A673 (cell line): ENCODE data around the gene UNC5A. TPM values are rescaled to one million over a fixed set of nuclear protein-coding genes. Genes with fewer than 3 reads are reported as not detected.

Experiments used
- BruUV-seq: library from RNA; stranded (reverse); fragments of 400-500 nt; replicated peaks from 2 replicates; lab custom pipeline; 2021; lab: Mats Ljungman, UMichigan
- CTCF ChIA-PET: fragments of 300-600 bp; sonication (Branson Sonifier 250); formaldehyde crosslinking; loops from one replicate; lab custom pipeline; 2022; ENCODE audit warnings: antibody characterized with exemption; lab: Charles Lee
- POLR2A ChIA-PET: fragments of 300-600 bp; sonication (Branson Sonifier 250); formaldehyde crosslinking; loops from one replicate; lab custom pipeline; 2022; ENCODE audit warnings: antibody characterized with exemption; ENCODE audit not compliant: low non-redundant PET; lab: Charles Lee
- DNase-seq: peaks from one replicate; pipeline ENCODE4 v3.0.0-alpha.2; 2015; ENCODE audit warnings: low spot score
- H3K27ac ChIP-seq: fragments of 200-600 bp; sonication (generic); 2 replicates; pipeline ENCODE4 v1.5.1; 2016; ENCODE audit warnings: mixed run types, low read depth, mild to moderate bottlenecking, mixed read lengths, antibody characterized with exemption, low read length; ENCODE audit not compliant: poor library complexity, severe bottlenecking
- H3K27me3 ChIP-seq: fragments of 200-600 bp; sonication (generic); replicated peaks from 2 replicates; pipeline ENCODE4 v1.6.1; 2017; ENCODE audit warnings: mixed run types, low read depth, mild to moderate bottlenecking, mixed read lengths, antibody characterized with exemption, low read length; ENCODE audit not compliant: insufficient read depth, poor library complexity
- H3K36me3 ChIP-seq: fragments of 200-600 bp; sonication (generic); 2 replicates; pipeline ENCODE4 v1.6.1; 2016; ENCODE audit warnings: mixed run types, mild to moderate bottlenecking, mixed read lengths, antibody characterized with exemption, low read length; ENCODE audit not compliant: insufficient read depth, poor library complexity, severe bottlenecking
- H3K4me1 ChIP-seq: fragments of 200-600 bp; sonication (generic); 2 replicates; pipeline ENCODE4 v1.6.1; 2017; ENCODE audit warnings: mixed run types, mild to moderate bottlenecking, mixed read lengths, antibody characterized with exemption, low read length; ENCODE audit not compliant: insufficient read depth, poor library complexity, severe bottlenecking
- H3K4me3 ChIP-seq: fragments of 200-600 bp; sonication (generic); 2 replicates; pipeline ENCODE4 v1.5.1; 2016; ENCODE audit warnings: low read depth, mixed run types, mild to moderate bottlenecking, mixed read lengths, low read length; ENCODE audit not compliant: poor library complexity, severe bottlenecking
- H3K9me3 ChIP-seq: fragments of 200-600 bp; sonication (generic); 2 replicates; pipeline ENCODE4 v1.6.1; 2016; ENCODE audit warnings: mixed run types, low read depth, mild to moderate bottlenecking, mixed read lengths, antibody characterized with exemption, low read length; ENCODE audit not compliant: poor library complexity, severe bottlenecking
- EZH2 ChIP-seq: fragments of 200-600 bp; sonication (generic); IDR thresholded peaks from 2 replicates; pipeline ENCODE4 v1.6.1; 2017; ENCODE audit warnings: borderline replicate concordance, low read depth, mild to moderate bottlenecking, mixed read lengths, antibody characterized with exemption, low read length; ENCODE audit not compliant: poor library complexity, severe bottlenecking
- intact Hi-C: fragments of 100-400 bp; cut with micrococcal nuclease; formaldehyde crosslinking; loops from one replicate; pipeline ENCODE4 v1.10.0; 2022; ENCODE audit not compliant: unreplicated experiment
- total RNA-seq: library from RNA; stranded (reverse); gene quantifications from 2 replicates; pipeline ENCODE4 v1.2.3, GENCODE V29; 2021
- TF ChIP-seq, protein P1 (sequence below): fragments of 300-800, 200-600 bp; sonication (generic); conservative IDR thresholded peaks from 2 replicates; pipeline ENCODE4 v1.5.1; 2017; ENCODE audit warnings: low read depth, mild to moderate bottlenecking, antibody characterized with exemption, low read length, moderate library complexity, mixed read lengths

Gene UNC5A
- total RNA-seq, 1 experiment from 2014 or later = 7.5 TPM

DNA sequence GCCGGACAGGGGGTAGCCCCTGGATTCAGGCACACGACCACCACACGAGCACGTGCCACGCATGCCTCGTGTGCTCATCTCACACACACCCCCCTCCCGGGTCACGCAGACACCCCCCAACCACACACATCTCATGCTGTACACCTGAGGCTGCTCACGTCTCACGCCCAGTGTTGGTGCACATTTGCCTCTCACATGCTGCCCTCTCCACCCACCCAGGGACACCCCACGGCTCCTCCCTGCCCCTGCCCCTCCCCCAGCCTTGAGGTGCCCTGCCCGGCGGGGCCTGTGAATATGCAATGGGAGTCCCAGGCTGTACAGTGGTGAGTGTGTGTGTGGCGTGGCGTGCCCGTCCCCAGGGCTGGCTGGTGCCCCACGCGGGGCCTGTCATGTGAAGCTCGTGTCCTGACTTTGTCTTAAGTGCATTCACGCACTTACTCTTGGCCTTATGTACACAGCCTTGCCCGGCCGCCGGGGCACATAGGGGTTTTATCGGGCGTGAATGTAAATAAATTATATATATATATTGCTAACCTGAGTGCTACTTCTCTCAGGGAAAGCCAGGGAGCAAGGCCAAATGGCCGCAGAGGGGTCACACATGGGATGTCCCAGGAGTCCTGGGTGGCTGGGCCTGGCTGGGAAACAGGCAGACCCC, 70.1 kb downstream of the UNC5A start:
- intact Hi-C loops = no loop called here
- CTCF ChIA-PET = interaction anchor here (1.3 kb wide), 1 partner anchor 220 kb away, joined by 4 read pairs; no protein-coding TSS in a partner anchor
- no TSS peak for BruUV-seq
- DNase-seq = no peak
- Histone ChIP-seq H3K27me3 (no peaks in the 10 kb centered on the region), H3K4me3 (no peak overlapping the region), H3K9me3 (no peaks in the 10 kb centered on the region), H3K27ac (no peak overlapping the region), H3K36me3 (no peaks in the 10 kb centered on the region), H3K4me1 (no peaks in the 10 kb centered on the region)
- TF ChIP-seq, protein P1, sequence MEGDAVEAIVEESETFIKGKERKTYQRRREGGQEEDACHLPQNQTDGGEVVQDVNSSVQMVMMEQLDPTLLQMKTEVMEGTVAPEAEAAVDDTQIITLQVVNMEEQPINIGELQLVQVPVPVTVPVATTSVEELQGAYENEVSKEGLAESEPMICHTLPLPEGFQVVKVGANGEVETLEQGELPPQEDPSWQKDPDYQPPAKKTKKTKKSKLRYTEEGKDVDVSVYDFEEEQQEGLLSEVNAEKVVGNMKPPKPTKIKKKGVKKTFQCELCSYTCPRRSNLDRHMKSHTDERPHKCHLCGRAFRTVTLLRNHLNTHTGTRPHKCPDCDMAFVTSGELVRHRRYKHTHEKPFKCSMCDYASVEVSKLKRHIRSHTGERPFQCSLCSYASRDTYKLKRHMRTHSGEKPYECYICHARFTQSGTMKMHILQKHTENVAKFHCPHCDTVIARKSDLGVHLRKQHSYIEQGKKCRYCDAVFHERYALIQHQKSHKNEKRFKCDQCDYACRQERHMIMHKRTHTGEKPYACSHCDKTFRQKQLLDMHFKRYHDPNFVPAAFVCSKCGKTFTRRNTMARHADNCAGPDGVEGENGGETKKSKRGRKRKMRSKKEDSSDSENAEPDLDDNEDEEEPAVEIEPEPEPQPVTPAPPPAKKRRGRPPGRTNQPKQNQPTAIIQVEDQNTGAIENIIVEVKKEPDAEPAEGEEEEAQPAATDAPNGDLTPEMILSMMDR = no peak
- POLR2A ChIA-PET = no interaction called here

DNA sequence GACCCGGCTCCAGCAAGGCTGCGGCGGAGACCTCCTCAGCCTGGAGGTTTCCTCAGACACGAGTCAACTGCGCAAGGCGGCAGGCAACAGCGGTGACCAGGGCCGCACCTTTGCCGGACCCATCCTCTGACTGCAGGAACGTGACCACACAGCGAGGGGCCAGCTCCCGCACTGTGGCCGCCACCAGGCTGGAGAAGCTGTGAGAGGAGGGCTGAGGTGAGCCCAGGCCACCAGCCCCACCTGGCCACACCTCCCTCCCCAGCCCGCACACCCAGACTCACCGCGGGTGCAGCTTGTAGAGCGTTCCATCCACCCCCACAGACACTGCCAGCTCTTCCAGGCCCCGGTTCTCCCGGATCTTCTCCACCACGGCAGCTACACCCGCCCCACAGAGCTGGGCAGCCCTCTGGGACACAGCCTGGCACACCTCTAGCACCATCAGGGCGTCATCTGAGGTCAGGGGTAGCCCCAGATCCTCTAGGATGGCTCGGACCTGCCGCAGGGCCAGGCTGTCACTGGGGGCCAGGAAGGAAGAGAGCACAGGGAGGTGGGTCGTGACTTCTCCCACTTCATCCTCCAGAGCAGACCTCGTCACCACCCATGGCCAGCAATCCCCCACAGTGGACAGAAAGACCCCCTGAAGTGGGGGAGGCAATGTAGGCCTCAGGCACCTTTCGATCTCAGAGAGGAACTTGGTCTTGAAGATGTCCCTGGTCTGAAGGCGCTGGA, 70.8 kb downstream of the UNC5A start:
- Histone ChIP-seq H3K27me3 (no peaks in the 10 kb centered on the region), H3K27ac (no peak overlapping the region), H3K9me3 (no peaks in the 10 kb centered on the region), H3K4me1 (no peaks in the 10 kb centered on the region), H3K4me3 (no peak overlapping the region), H3K36me3 (no peaks in the 10 kb centered on the region)
- ChIA-PET POLR2A (no interaction called here), CTCF (interaction anchor here (1.3 kb wide), 1 partner anchor 220 kb away, joined by 4 read pairs; no protein-coding TSS in a partner anchor)
- BruUV-seq = no TSS peak
- intact Hi-C loops = no loop called here
- no peak for DNase-seq
- no peak for TF ChIP-seq EZH2

DNA sequence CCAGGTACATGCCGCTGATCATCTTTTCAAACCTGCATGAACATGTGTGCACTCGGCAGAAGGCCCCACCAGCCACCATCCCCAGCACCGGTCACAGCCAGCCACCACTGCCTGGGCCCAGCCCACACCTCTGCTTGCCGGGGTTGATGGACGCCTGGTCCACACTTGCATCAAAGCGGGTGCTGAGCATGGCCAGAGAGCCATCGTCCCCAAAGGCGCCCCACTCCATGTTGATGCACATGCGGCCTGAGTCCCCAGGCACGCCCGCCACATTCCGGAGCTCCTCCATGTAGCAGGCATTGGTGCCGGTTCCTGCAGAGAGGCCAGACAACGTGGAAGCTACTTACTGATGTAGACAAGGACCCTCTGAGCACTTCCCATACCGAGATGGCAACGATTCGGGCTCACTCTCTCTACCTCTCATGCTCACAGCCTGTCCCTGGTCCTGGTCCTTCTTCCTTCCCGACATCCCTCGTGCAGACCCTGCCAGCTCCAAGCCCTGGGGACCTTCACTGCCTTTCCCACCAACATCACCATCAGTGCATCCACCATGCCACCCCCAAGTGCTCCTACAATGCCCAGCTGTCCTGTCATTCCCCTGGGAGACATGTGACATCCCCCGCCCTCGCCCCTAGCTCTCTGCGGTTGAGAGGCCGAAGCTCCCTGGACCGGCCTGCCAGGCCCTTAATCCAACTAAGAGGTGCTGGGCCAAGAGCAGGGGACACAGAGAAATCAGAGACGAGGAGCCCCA, 71.6 kb downstream of the UNC5A start:
- no peaks in the 10 kb centered on the region for H3K4me1 ChIP-seq
- no TSS peak for BruUV-seq
- DNase-seq = no peak
- TF ChIP-seq, protein P1 = no peak
- no peak for TF ChIP-seq EZH2
- no peak overlapping the region for H3K27ac ChIP-seq
- H3K27me3 ChIP-seq = no peaks in the 10 kb centered on the region
- intact Hi-C loops = no loop called here
- H3K9me3 ChIP-seq = no peaks in the 10 kb centered on the region
- ChIA-PET CTCF (no interaction called here), POLR2A (no interaction called here)
- no peaks in the 10 kb centered on the region for H3K36me3 ChIP-seq
- no peak overlapping the region for H3K4me3 ChIP-seq
